Stimulated activated CD4-positive, alpha-beta T cell treated with anti-CD3 and anti-CD28 coated beads, Interleukin-15, amount 100 ng/mL, for 1 hour (primary cell): ENCODE measurements around the gene BAIAP3.
"Not testable (repeated sequence)": the region's sequence is repeated elsewhere in the genome, so short reads cannot be mapped to it uniquely, and the experiment has no call there.

Experiments used
- DNase-seq, 2 donors: peaks; one replicate each; pipeline ENCODE4 v3.0.0-alpha.2; 2020; ENCODE audit warnings: low read depth in 1 of 2, low spot score in 1 of 2

The BAIAP3 gene

GRCh38 chr16:1317479-1318267 lies 15.8 kb upstream of the BAIAP3 start:
- DNase-seq = no peak

- no peak for DNase-seq
These were observed 15.2 kb upstream of the BAIAP3 start for GRCh38 chr16:1318268-1318545.

- no peak for DNase-seq
These were observed 14.4 kb upstream of the BAIAP3 start for GRCh38 chr16:1319041-1319440.

GRCh38 chr16:1320097-1320496 lies 13.3 kb upstream of the BAIAP3 start:
- DNase-seq = no peak

- no peak for DNase-seq
These were observed 12.7 kb upstream of the BAIAP3 start for GRCh38 chr16:1320658-1321240.

GRCh38 chr16:1322407-1322806 lies 11.0 kb upstream of the BAIAP3 start:
- DNase-seq = no peak

- DNase-seq = no peak
These were observed 9.9 kb upstream of the BAIAP3 start for GRCh38 chr16:1323296-1324239.

GRCh38 chr16:1324286-1324826 lies 9.1 kb upstream of the BAIAP3 start:
- no peak for DNase-seq

- no peak for DNase-seq
These were observed 8.2 kb upstream of the BAIAP3 start for GRCh38 chr16:1325261-1325660.

- DNase-seq = no peak
These were observed 7.6 kb upstream of the BAIAP3 start for GRCh38 chr16:1325673-1326371.

GRCh38 chr16:1326391-1326790 lies 7.1 kb upstream of the BAIAP3 start:
- DNase-seq = no peak

- no peak for DNase-seq
These were observed 6.4 kb upstream of the BAIAP3 start for GRCh38 chr16:1326946-1327618.

GRCh38 chr16:1327619-1327947 lies 5.9 kb upstream of the BAIAP3 start:
- DNase-seq = no peak

- not testable (repeated sequence) for DNase-seq
These were observed 5.3 kb upstream of the BAIAP3 start for GRCh38 chr16:1328136-1328535.

GRCh38 chr16:1328961-1329360 lies 4.5 kb upstream of the BAIAP3 start:
- not testable (repeated sequence) for DNase-seq

GRCh38 chr16:1330260-1330914 lies 3.1 kb upstream of the BAIAP3 start:
- DNase-seq = no peak

- DNase-seq = no peak
These were observed 2.3 kb upstream of the BAIAP3 start for GRCh38 chr16:1330931-1331711.

GRCh38 chr16:1331712-1332617 lies 1.5 kb upstream of the BAIAP3 start:
- DNase-seq = no peak
